Stimulated activated CD4-positive, alpha-beta T cell treated with anti-CD3 and anti-CD28 coated beads, Interleukin-12 subunit alpha, Interleukin-12 subunit beta, amount 100 ng/mL, for 4 hours (primary cell): Measurements from ENCODE around the gene C9orf152.
A peak's percentile ranks its signal among the peaks of the same experiment; 100 is the strongest.
"Not testable (repeated sequence)": the region's sequence is repeated elsewhere in the genome, so short reads cannot be mapped to it uniquely, and the experiment has no call there.

Experiments used
- DNase-seq: peaks from one replicate; pipeline ENCODE4 v3.0.0-alpha.2; 2020

C9orf152 gene

DNA sequence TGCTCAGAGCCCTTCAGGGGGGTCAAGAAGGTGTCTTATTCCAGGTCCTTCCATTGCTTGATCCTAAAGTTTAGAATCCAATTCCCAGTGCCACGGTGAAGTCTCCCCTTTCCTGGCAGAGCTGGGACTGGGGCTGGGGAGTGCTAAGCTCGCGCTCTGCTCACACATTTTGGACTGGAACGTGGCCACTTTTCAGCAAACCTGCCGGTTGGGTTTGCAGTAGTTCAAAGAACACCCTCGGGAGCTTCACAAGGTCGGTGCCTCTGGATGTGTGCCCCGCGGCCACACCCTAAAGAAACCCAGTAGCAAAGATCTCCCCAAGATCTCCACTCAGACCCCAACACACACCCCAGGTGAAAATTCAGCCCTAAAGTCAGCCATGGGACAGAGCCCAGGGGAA is at the start of gene C9orf152:
Gene C9orf152, minus strand, starts transcription at position 129 of the 400 bp plus-strand sequence. CDS start 580 bp downstream, outside the sequence.
- DNase-seq, result no peak

- DNase-seq, result peak; percentile 10
These were observed 49.3 kb upstream of the C9orf152 start for GRCh38 chr9:110257097-110257841.

DNA sequence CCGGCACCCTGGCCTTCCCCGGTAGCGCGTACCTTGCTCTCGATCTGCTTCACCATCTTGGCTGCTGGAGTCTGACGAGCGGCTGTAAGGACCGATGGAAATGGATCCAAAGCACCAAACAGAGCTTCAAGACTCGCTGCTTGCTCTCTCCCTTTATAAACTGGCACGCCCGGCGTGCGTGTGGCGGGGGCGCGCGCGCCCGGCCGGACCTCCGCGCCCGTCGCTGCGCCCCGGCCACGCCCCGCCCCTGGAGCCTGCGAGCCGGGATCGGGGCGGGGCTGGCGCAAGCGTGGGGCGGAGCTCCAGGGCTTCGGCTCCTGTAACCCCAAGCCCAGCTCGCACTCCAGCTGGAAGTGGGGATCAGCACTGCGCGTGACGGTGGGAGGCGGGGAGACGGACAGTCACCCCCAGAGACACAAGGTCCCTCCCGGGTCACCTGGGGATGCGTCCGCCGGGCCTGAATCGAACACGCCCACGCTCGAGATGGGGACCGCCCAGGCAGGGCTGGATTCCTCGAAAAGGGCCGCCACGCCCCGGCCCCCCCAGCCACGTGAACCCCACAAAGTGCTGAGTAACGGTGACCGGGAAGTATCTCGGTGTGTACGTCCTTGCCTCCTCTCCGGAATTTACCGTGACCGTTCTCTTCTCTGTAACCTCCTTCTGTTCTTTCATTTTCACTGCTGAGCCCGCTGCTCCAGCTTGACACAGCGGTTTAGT is 48.6 kb upstream of the C9orf152 start, which contains the start of gene TXN:
Gene TXN, minus strand, starts transcription at position 128 of the 717 bp plus-strand sequence. Its CDS starts 72 bp downstream, at position 56.
- peak; percentile 91 for DNase-seq

- peak; percentile 47 for DNase-seq
These were observed 47.8 kb upstream of the C9orf152 start for GRCh38 chr9:110255463-110256379.

DNA sequence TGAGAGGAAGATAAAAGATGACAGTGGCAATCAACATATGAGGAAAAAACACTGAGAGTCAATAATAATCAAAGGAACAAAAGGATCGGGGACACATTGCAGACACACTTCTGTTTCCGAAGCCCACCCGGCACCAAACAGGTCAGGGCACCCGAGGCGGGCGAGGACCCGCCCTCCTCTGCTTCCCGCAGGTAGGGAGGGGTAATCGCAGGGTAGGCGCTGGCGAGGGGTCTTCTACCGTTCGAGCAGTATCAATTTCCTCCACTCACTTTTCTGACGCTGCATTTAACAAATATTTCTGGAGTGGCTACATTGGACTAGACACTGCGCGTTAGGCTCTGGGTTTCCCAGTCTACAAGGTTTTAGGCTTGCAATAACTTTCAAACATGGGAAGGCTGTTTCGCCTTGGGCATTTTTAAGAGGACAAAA is 47.1 kb upstream of the C9orf152 start:
- DNase-seq, result no peak

GRCh38 chr9:110254500-110254899 is 46.5 kb upstream of the C9orf152 start:
- no peak for DNase-seq

- DNase-seq, result no peak
These were observed 44.7 kb upstream of the C9orf152 start for GRCh38 chr9:110252509-110253139.

GRCh38 chr9:110251770-110252169 is 43.8 kb upstream of the C9orf152 start:
- not testable (repeated sequence) for DNase-seq

- DNase-seq, result no peak
These were observed 43.3 kb upstream of the C9orf152 start for GRCh38 chr9:110251212-110251611.

DNA sequence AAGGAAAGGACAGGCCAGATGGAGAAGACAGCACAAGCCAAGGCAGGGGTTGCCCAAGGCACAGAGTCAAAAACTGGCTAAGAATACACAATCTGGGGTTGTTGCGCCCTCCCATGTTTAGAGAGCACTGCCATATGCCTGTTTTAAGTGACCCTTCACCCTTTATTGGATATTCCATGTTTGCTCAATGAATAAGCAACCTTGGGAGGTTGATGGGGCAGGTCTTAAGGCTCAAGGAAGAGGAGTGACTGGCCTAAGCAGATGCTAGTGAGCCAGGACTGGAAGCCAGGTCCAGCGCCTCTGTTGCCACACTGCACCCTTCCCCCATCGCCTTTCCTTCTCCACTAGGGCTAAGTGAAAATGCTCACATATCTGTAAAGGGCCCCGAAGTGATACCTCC is 41.6 kb upstream of the C9orf152 start:
- no peak for DNase-seq

DNA sequence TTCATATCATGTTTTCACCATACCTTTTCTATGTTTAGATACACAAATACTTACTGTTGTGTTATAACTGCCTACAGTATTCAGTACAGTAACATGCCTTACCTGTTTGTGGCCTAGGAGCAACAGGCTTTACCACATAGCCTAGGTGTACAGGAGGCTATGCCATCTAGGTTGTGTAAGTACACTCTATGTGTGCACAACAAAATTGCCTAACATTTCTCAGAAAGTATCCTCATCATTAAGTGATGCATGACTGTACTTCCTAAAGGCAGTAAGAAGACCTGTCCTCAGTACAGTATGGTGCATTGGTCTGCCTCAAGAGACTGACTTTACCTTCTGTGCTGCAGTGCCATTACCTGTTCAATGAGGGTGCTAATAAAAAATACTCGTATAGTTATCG is 40.4 kb upstream of the C9orf152 start:
- no peak for DNase-seq

GRCh38 chr9:110246214-110246613 is 38.3 kb upstream of the C9orf152 start:
- no peak for DNase-seq

GRCh38 chr9:110244616-110245015 is 36.7 kb upstream of the C9orf152 start:
- DNase-seq, result no peak

- DNase-seq, result no peak
These were observed 33.9 kb upstream of the C9orf152 start for GRCh38 chr9:110241858-110242321.

- DNase-seq, result no peak
These were observed 33.4 kb upstream of the C9orf152 start for GRCh38 chr9:110241260-110241857.

DNA sequence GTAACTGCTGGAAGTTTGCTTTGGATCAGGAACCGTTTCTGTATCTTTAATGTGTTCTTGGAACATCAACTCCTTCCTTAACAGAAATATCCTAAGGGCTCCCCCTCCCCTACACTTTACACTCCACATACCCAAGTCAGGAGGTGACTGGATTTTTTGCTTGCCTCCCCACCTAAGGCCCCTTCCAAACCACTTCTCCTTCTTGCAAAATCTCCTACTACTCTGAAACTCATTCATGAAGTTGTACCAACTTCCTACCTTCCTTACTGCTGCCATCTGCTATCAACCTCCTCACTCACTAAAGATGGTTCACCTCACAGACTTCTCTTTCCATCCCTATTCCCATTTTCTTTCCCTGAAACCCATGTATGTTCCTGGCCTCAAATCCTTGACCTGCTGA is 32.2 kb upstream of the C9orf152 start:
- no peak for DNase-seq

GRCh38 chr9:110228321-110228720 is 20.4 kb upstream of the C9orf152 start:
- no peak for DNase-seq

- DNase-seq, result no peak
These were observed 16.6 kb upstream of the C9orf152 start for GRCh38 chr9:110224583-110224982.

- DNase-seq, result no peak
These were observed 12.8 kb upstream of the C9orf152 start for GRCh38 chr9:110220809-110221208.

- no peak for DNase-seq
These were observed 9.7 kb upstream of the C9orf152 start for GRCh38 chr9:110217656-110218099.

DNA sequence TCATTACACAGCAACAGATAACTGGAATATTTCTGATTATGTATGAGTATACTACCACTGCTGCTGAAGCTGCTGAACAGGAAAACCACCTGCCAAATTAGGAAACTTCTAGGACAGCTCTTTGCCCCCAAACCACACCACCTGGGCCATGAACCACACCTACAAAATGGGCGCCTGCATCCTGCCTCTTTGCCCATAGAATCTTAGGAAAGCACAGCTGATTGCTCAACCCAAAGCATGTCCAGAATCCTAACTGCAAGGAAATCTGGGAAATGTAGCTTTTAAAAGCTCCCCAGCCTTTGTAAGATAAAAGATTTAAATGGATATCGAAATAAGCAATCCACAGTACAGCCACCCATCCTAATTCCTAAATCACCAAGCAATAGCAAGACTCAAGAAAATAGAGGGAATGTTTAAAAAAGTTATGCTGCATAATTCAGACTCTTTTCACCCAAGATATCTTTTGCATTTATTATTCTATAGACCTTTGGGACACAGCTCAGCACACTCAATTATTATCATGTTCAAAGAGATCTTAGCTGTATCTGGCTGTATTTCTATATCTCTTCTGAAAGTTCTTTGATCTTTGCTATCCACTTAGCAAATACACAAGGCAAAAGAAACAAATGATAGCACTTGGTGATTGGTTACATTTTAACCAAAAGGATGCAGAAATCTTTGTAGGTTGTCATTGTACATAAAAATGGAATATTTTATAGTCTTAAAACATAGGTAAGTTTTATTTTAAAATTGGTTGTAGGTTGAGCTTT is 6.8 kb upstream of the C9orf152 start:
- no peak for DNase-seq
